K562 (cell line): ENCODE results near the gene VPS11. TPM values are rescaled to one million over a fixed set of nuclear protein-coding genes. Genes with fewer than 3 reads are reported as not detected.

Experiments
- ATAC-seq: fragments of 200-7000 bp; cut with Tn5 transposase; 3 replicates; pipeline ENCODE4 v1.9.1; 2020; ENCODE audit warnings: moderate library complexity
- BruUV-seq: library from RNA; stranded (reverse); fragments of 400-500 nt; replicated peaks from 2 replicates; lab custom pipeline; 2021; lab: Mats Ljungman, UMichigan
- CTCF ChIA-PET: fragments of 300-600 bp; formaldehyde crosslinking; extraction: SDS; loops from one replicate; lab custom pipeline; 2021; ENCODE audit warnings: low intra/inter-chr PET ratio; lab: Yijun Ruan, JAX
- POLR2A ChIA-PET: fragments of 300-600, 350-650 bp; sonication (Branson Sonifier 250); formaldehyde crosslinking; extraction: SDS; loops from one replicate; lab custom pipeline; 2021; ENCODE audit warnings: antibody characterized with exemption, inconsistent platforms; lab: Yijun Ruan, JAX
- DNase-seq, 4 experiments: peaks; one replicate each; pipeline versions ENCODE4 v3.0.0 to v3.0.0-alpha.2; 2011 to 2018; ENCODE audit warnings: low spot score in 3 of 4, mixed read lengths in 3 of 4; ENCODE audit errors: extremely low read depth in 1 of 4
- FAIRE-seq: peaks from 2 replicates; lab custom pipeline; 2011; peaks lifted over from hg19 to GRCh38; lab: Jason Lieb, UNC
- H2AFZ ChIP-seq: 2 replicates; pipeline ENCODE4 v1.6.0; 2011; ENCODE audit warnings: low read depth, low read length, control low read depth, inconsistent platforms
- H3K27ac ChIP-seq: fragments of 200-600 bp; 3 replicates; pipeline ENCODE4 v1.8.0; 2011; ENCODE audit warnings: low read depth, mild to moderate bottlenecking, control low read depth, inconsistent platforms, low read length, moderate library complexity, mixed read lengths; ENCODE audit errors: extremely low read depth
- H3K27me3 ChIP-seq, 2 experiments: fragments of 300-600 bp in 1 of 2; 2 replicates in 1 of 2; 3 replicates in 1 of 2; pipeline versions ENCODE4 v1.6.0 to v1.8.0; 2011; ENCODE audit warnings: inconsistent platforms in 2 of 2, low read length in 2 of 2, mild to moderate bottlenecking in 1 of 2, mixed read lengths in 1 of 2, moderate library complexity in 1 of 2; ENCODE audit not compliant: control insufficient read depth in 2 of 2, insufficient read depth in 2 of 2
- H3K36me3 ChIP-seq: fragments of 300-600 bp; 3 replicates; pipeline ENCODE4 v1.8.0; 2011; ENCODE audit warnings: mild to moderate bottlenecking, low read length, inconsistent platforms; ENCODE audit not compliant: control insufficient read depth, insufficient read depth
- H3K4me1 ChIP-seq, 2 experiments: fragments of 200-600 bp in 1 of 2; replicated peaks in 1 of 2; 2 replicates in 1 of 2; 3 replicates in 1 of 2; pipeline versions ENCODE4 v1.5.1 to v1.8.0; 2011; ENCODE audit warnings: inconsistent platforms in 2 of 2, low read length in 2 of 2, mild to moderate bottlenecking in 1 of 2, mixed read lengths in 1 of 2, moderate library complexity in 1 of 2; ENCODE audit not compliant: control insufficient read depth in 2 of 2, insufficient read depth in 2 of 2
- H3K4me2 ChIP-seq: 2 replicates; pipeline ENCODE4 v1.6.1; 2011; ENCODE audit warnings: low read length, control low read depth, inconsistent platforms, mixed read lengths; ENCODE audit not compliant: insufficient read depth
- H3K4me3 ChIP-seq: fragments of 200-600 bp; sonication (generic), shearing (Covaris generic); 2 replicates; pipeline ENCODE4 v1.5.1; 2016; ENCODE audit warnings: control low read depth, inconsistent platforms
- H3K79me2 ChIP-seq: fragments of 200-600 bp; 3 replicates; pipeline ENCODE4 v1.8.0; 2011; ENCODE audit warnings: low read length, inconsistent platforms; ENCODE audit not compliant: control insufficient read depth, insufficient read depth
- H3K9ac ChIP-seq, 2 experiments: 2 replicates each; pipeline versions ENCODE4 v1.6.0 to v1.6.1; 2011; ENCODE audit warnings: low read depth in 2 of 2, low read length in 2 of 2, control low read depth in 1 of 2, inconsistent platforms in 1 of 2, mild to moderate bottlenecking in 1 of 2, mixed read lengths in 1 of 2; ENCODE audit not compliant: insufficient read depth in 1 of 2
- H3K9me1 ChIP-seq: one replicate; pipeline ENCODE4 v1.6.0; 2011; ENCODE audit warnings: inconsistent platforms, mild to moderate bottlenecking, low read length, moderate library complexity; ENCODE audit not compliant: control insufficient read depth, insufficient read depth
- H3K9me3 ChIP-seq: replicated peaks from 2 replicates; pipeline ENCODE4 v1.5.1; 2011; ENCODE audit warnings: low read depth, low read length, inconsistent platforms; ENCODE audit not compliant: control insufficient read depth, insufficient read depth
- H4K20me1 ChIP-seq: replicated peaks from 2 replicates; pipeline ENCODE4 v1.6.1; 2011; ENCODE audit warnings: low read length, inconsistent platforms, mixed read lengths; ENCODE audit not compliant: control insufficient read depth, insufficient read depth
- ARID1B ChIP-seq: fragments of 450-650 bp; IDR thresholded peaks from 2 replicates; pipeline ENCODE4 v1.6.1; 2016; ENCODE audit warnings: antibody characterized with exemption, mild to moderate bottlenecking, inconsistent platforms
- POLR2AphosphoS2 ChIP-seq: IDR thresholded peaks from 2 replicates; pipeline ENCODE4 v1.6.1; 2012; ENCODE audit warnings: low read length, improper control_type of control experiment
- POLR2G ChIP-seq: fragments of 200-400 bp; formaldehyde crosslinking; IDR thresholded peaks from 2 replicates; pipeline ENCODE4 v1.6.1; 2017; ENCODE audit warnings: low read depth, mild to moderate bottlenecking, antibody characterized with exemption, low read length, moderate library complexity
- ZNF778 ChIP-seq: fragments of 450-650 bp; formaldehyde crosslinking; IDR thresholded peaks from 2 replicates; pipeline ENCODE4 v1.4.0; 2020; ENCODE audit warnings: mild to moderate bottlenecking, moderate library complexity
- WGBS: fragments of 100-300 bp; shearing (Covaris generic); methylation state at CpG from one replicate; pipeline ENCODE4 v1.1.6; 2016; ENCODE audit warnings: low coverage, mixed read lengths; ENCODE audit not compliant: insufficient coverage; ENCODE audit errors: missing lambda C conversion rate; 5-methylcytosine and 5-hydroxymethylcytosine counted together
- in situ Hi-C: fragments of 300-500 bp; cut with MboI; formaldehyde crosslinking; loops from 4 replicates; pipeline ENCODE4 v1.15.0; 2018; ENCODE audit warnings: inconsistent platforms, mixed read lengths
- intact Hi-C: fragments of 100-400 bp; cut with micrococcal nuclease; formaldehyde crosslinking; loops from 2 replicates; pipeline ENCODE4 v1.14.2; 2022
- polyA plus RNA-seq, 8 experiments: library from polyadenylated mRNA; depleted of rRNA in 4 of 8; stranded (reverse) in 5 of 8; unstranded in 3 of 8; fragments of >200 nt; fragmentation: Nextera tagmentation in 2 of 8; fragmentation: Illumina TruSeq in 1 of 8; extraction: Ambion mirVana in 2 of 8; extraction: Trizol in 1 of 8; gene quantifications; 2 replicates each; pipeline versions ENCODE4 v1.2.1 to v1.2.3, GENCODE V29; 2011 to 2014; ENCODE audit warnings: inconsistent platforms in 1 of 8, missing spikeins in 1 of 8
- total RNA-seq, 7 experiments: library from RNA; depleted of rRNA in 6 of 7; stranded (reverse); fragments of >200 nt in 6 of 7; fragmentation: Illumina TruSeq in 2 of 7; extraction: Trizol in 2 of 7; gene quantifications; 2 replicates each; pipeline versions ENCODE4 v1.2.1 to v1.2.3, GENCODE V29; 2011 to 2021; ENCODE audit warnings: low replicate concordance in 1 of 7

Gene VPS11
- total and polyA plus RNA-seq, 9 of the 15 experiments (the other 6 are each of a cell fraction or from before 2014, with no cell fraction given) = 14.1 to 35.5 (median 27.5) TPM

DNA sequence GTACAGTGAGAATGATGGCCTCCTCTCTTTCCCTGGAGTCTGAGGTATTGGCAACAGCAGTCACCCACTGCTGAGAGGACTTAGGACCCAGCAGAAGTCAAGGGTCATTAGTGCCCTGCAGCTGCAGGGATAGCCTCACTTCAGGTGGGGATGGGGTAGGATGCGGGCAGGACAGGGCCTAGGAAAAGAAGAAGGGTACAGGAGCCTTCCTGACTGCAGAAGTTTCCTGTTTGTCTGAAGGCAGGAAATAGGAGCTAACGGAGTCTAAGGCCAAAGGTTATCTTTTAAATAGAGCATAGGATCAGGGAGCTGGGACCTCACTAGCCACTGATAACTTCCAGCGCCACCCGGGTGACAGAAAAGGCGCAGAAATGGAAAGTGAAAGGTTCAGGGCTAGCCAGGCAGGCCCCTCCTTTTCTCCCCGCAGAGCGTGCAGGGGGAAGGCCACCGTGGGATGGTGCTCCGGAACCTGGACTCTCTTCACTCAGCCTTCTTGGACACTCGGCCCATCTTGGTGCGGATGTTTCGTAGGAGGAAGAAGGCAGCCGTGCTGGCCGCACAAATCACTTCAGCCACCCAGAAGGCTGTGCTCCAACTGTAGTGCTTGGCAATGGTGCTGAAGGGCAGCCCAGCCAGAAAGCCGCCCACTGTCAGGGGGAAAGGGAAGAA is 43.1 kb upstream of the VPS11 start (continued):
- peak; percentile 31; the same call in 1 of the 2 replicates for TF ChIP-seq ARID1B

- ATAC-seq (0 out of 3 replicates have a peak, but pooled peaks have one; percentile 1), DNase-seq (peak in 2 of 4 experiments; percentile 8 to 37), FAIRE-seq (no peak)
- Histone ChIP-seq H3K4me2 (peak overlapping the region; percentile 17; the same call in 1 of the 2 replicates), H3K9me3 (no peaks in the 10 kb centered on the region), H3K4me3 (no peak overlapping the region), H3K27me3 (no peaks in the 10 kb centered on the region), H3K4me1 (peaks cover 44 to 53% of the 10 kb centered on the region in 2 experiments), H3K79me2 (peaks cover 62% of the 10 kb centered on the region), H2AFZ (no peak overlapping the region), H3K27ac (peak overlapping the region; percentile 15; the same call in 1 of the 3 replicates), H4K20me1 (peaks cover 23% of the 10 kb centered on the region), H3K9me1 (no peaks in the 10 kb centered on the region), H3K36me3 (peaks cover 89% of the 10 kb centered on the region), H3K9ac (peak overlapping the region in 1 of 2 experiments; percentile 81; a peak in 2 of 4 replicates)
- 58% methylated on average over 5 of the region's 5 CpGs for WGBS
- no peak for TF ChIP-seq POLR2AphosphoS2
- 0 out of 2 replicates have a peak, but pooled peaks have one; percentile 6 for TF ChIP-seq POLR2G
- no peak for TF ChIP-seq ZNF778
- in situ Hi-C loops = no loop called here
- CTCF ChIA-PET = no interaction called here
- intact Hi-C loops = no loop called here
- no TSS peak for BruUV-seq
- POLR2A ChIA-PET = interaction anchor here (1.8 to 5.2 kb wide), 5 partner anchors 11 to 69 kb away, joined by 7 to 33 read pairs (median 8); partner anchors contain the start of gene HYOU1
These were observed 42.5 kb upstream of the VPS11 start for GRCh38 chr11:119025099-119025473.
